ENCODE results near the gene COBL. TPM values are rescaled to one million over a fixed set of nuclear protein-coding genes. Genes with fewer than 3 reads are reported as not detected.

Gene COBL
- total RNA-seq, 1 experiment from 2014 or later, result 8.6 TPM

DNA sequence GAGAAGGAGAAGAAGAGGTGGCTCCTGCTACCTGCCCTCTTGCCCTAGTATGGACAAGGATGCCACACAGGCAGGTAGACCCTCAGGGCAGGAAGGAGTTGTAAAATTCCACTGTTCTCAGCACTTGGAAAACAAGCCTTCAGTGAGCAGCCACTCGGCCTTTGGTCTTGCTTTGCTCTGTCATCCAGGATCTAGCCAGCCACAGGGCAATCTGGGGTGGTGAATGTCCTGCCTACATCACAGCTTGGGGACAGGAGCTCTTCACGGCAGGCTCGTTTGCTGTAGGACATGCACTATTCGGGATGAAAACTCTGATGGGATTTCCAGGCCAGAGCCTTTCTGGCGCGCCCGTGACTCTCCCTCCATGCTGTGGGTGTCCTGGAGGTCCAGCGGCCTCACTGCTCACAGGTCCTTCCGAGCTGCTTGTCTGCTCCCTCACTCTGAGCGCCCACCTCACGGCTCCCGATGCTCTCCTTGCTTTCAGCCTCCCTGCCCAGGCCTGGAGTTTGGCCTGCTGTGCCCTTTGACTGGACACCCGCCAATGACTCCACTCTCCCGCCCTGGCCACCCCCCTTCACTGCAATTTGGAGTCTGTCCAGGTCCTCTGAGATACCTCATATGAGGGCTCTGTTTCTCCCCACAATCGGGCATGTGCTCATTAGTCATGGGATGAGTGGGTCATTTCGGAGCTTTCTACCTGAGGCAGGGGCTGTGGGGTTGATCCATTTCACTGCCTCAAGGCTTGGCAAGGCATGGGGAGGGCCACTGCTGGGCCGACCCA, 306.7 kb downstream of the COBL start:
- Histone ChIP-seq H3K27ac (ENCODE audit: low read length) (peak overlapping the region; percentile 25; the same call in 1 of the 2 replicates), H3K27me3 (ENCODE audit: low read length) (no peaks in the 10 kb centered on the region), H3K79me2 (ENCODE audit: low read length) (no peaks in the 10 kb centered on the region), H3K9ac (ENCODE audit: low read length) (no peak overlapping the region), H3K9me2 (replicated peaks; ENCODE audit: low read length) (no peaks in the 10 kb centered on the region), H3K36me3 (ENCODE audit: low read depth, low read length) (no peaks in the 10 kb centered on the region), H3F3A (ENCODE audit: low read length, unreplicated experiment) (no peaks in the 10 kb centered on the region), H3K4me1 (ENCODE audit: insufficient read depth, low read length) (peaks cover 10% of the 10 kb centered on the region), H3K4me2 (ENCODE audit: low read length) (0 out of 2 replicates have a peak overlapping the region, but pooled peaks have one; percentile 19), H2AFZ (ENCODE audit: low read length) (no peak overlapping the region), H4K20me1 (ENCODE audit: low read length) (no peaks in the 10 kb centered on the region), H3K9me3 (ENCODE audit: low read length) (no peaks in the 10 kb centered on the region), H3K4me3 (ENCODE audit: low read length) (no peak overlapping the region)
- intact Hi-C loops (cut with micrococcal nuclease), result no loop called here
- TF ChIP-seq EZH2phosphoT487 (IDR thresholded peaks at IDR 0.05; ENCODE audit: borderline replicate concordance, low read length), result no peak
- no peak for TF ChIP-seq EZH2 (IDR thresholded peaks at IDR 0.05; ENCODE audit: low read length, unreplicated experiment)
- TF ChIP-seq, protein P1, sequence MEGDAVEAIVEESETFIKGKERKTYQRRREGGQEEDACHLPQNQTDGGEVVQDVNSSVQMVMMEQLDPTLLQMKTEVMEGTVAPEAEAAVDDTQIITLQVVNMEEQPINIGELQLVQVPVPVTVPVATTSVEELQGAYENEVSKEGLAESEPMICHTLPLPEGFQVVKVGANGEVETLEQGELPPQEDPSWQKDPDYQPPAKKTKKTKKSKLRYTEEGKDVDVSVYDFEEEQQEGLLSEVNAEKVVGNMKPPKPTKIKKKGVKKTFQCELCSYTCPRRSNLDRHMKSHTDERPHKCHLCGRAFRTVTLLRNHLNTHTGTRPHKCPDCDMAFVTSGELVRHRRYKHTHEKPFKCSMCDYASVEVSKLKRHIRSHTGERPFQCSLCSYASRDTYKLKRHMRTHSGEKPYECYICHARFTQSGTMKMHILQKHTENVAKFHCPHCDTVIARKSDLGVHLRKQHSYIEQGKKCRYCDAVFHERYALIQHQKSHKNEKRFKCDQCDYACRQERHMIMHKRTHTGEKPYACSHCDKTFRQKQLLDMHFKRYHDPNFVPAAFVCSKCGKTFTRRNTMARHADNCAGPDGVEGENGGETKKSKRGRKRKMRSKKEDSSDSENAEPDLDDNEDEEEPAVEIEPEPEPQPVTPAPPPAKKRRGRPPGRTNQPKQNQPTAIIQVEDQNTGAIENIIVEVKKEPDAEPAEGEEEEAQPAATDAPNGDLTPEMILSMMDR (conservative IDR thresholded peaks at IDR 0.05; ENCODE audit: low read depth, low read length), result no peak
- POLR2A ChIA-PET (ENCODE audit: unreplicated experiment), result no interaction called here
- peak; percentile 43 for ATAC-seq
- peak; percentile 60 for DNase-seq
- CTCF ChIA-PET, result interaction anchor here (0.7 kb wide), 1 partner anchor 918 kb away, joined by 3 read pairs; no protein-coding TSS in a partner anchor
- BruUV-seq (replicated peaks), result no TSS peak

DNA sequence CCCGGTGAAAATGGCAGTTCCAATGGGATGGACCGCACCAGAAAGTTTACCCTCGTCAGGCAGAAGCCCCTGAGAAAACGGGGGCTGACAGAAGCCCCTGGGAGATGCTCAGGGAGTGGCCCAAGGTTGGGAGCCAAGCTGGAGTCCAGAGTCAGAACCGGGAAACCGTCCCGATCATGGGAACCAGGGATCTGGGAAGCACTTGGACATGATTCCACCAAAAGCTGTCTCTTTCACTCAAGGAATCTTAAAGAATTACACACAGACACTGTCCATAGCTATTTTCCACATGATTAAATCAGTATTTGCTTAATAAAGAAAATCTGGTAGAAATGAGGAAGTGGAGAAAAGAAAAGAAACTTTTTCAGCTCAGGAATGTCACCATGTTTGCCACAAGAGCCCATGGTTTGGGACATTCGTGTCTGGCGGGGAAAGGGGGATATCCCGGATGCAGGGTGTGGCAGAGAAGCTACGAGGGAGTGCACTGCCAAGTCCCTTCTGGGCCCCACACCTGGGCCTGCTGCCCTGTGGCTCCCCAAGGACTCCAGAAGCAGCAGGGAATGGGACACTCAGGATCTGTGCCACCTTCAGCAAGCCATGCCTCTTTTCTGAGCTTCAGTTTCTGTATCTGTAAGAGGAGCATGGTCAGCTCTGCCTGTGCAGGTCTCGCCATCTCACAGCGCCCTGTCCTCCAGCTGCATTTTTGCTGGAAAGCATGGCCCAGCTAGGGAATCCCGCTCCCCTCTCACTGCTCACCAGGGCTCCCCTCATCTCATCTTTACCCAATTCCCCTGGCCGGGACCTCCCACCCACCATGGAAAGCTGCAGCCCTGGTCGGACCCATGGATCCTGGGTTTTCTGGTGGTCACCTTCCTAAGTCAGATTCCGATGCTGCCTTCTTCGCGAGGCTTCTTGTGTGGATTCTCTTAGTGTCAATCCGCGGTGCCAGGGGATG, 308.8 kb downstream of the COBL start:
- H3F3A ChIP-seq (ENCODE audit: low read length, unreplicated experiment), result no peaks in the 10 kb centered on the region
- ChIA-PET POLR2A (ENCODE audit: unreplicated experiment) (no interaction called here), CTCF (interaction anchor here (0.6 kb wide), 1 partner anchor 225 kb away, joined by 3 read pairs; the partner anchor contains the start of gene GRB10)
- ATAC-seq (no peak), DNase-seq (no peak)
- intact Hi-C loops (cut with micrococcal nuclease), result no loop called here
- H3K4me2 ChIP-seq (ENCODE audit: low read length), result no peak overlapping the region
- H3K27ac ChIP-seq (ENCODE audit: low read length), result no peak overlapping the region
- H3K9me3 ChIP-seq (ENCODE audit: low read length), result no peaks in the 10 kb centered on the region
- no peak overlapping the region for H3K4me3 ChIP-seq (ENCODE audit: low read length)
- H3K79me2 ChIP-seq (ENCODE audit: low read length), result no peaks in the 10 kb centered on the region
- no peaks in the 10 kb centered on the region for H3K27me3 ChIP-seq (ENCODE audit: low read length)
- H3K9me2 ChIP-seq (replicated peaks; ENCODE audit: low read length), result no peaks in the 10 kb centered on the region
- H2AFZ ChIP-seq (ENCODE audit: low read length), result no peak overlapping the region
- H3K4me1 ChIP-seq (ENCODE audit: insufficient read depth, low read length), result peaks cover 10% of the 10 kb centered on the region
- no TSS peak for BruUV-seq (replicated peaks)
- no peak overlapping the region for H3K9ac ChIP-seq (ENCODE audit: low read length)
- H3K36me3 ChIP-seq (ENCODE audit: low read depth, low read length), result no peaks in the 10 kb centered on the region
- no peaks in the 10 kb centered on the region for H4K20me1 ChIP-seq (ENCODE audit: low read length)
- no peak for TF ChIP-seq EZH2 (IDR thresholded peaks at IDR 0.05; ENCODE audit: low read length, unreplicated experiment)

DNA sequence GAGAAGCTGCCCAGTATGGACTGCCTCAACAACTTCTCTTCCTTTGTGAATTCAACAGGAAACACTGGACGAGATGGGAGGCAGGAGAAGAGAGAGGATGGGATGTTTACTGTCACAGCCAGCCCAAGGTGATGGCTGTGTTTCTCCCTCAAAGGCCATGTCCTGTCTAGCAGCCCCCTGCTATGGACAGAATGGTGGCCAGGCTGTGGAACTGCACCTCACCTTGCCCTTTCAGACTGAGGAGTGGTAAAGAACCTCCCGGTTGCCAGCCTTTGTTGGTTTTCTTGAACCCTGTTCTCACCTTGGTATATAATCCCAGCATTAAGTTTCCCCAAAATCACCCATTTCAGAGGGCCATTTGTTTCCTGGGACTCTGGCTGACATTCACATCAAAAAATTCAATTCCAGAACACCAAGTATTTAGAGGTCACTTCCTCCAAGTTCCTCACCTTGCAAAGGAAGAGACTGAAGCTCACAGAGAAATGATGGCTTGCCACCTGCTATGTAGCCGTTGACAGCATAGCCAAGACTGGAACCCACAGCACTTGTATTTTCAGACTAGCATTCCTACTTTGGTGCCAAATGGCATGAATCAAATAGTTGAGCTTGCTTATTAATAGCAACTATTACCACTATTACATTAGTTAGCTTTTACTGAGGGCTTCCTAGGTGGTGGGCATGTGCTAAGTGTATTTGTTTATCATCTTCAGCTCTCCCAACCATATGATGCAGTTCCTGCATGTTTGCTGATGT, 309.9 kb downstream of the COBL start:
- CTCF ChIA-PET, result no interaction called here

More for the DNA sequence above, 309.9 kb downstream of the COBL start:
- Histone ChIP-seq H3K9me3 (ENCODE audit: low read length) (no peaks in the 10 kb centered on the region), H3K4me2 (ENCODE audit: low read length) (no peak overlapping the region), H3F3A (ENCODE audit: low read length, unreplicated experiment) (no peaks in the 10 kb centered on the region), H3K27me3 (ENCODE audit: low read length) (no peaks in the 10 kb centered on the region), H3K9ac (ENCODE audit: low read length) (no peak overlapping the region), H2AFZ (ENCODE audit: low read length) (no peak overlapping the region), H3K4me3 (ENCODE audit: low read length) (no peak overlapping the region), H3K9me2 (replicated peaks; ENCODE audit: low read length) (no peaks in the 10 kb centered on the region), H3K79me2 (ENCODE audit: low read length) (no peaks in the 10 kb centered on the region), H3K36me3 (ENCODE audit: low read depth, low read length) (no peaks in the 10 kb centered on the region), H3K4me1 (ENCODE audit: insufficient read depth, low read length) (peaks cover 10% of the 10 kb centered on the region), H3K27ac (ENCODE audit: low read length) (no peak overlapping the region), H4K20me1 (ENCODE audit: low read length) (no peaks in the 10 kb centered on the region)
- BruUV-seq (replicated peaks), result no TSS peak
- POLR2A ChIA-PET (ENCODE audit: unreplicated experiment), result no interaction called here
- intact Hi-C loops (cut with micrococcal nuclease), result no loop called here
- TF ChIP-seq EZH2phosphoT487 (IDR thresholded peaks at IDR 0.05; ENCODE audit: borderline replicate concordance, low read length), result no peak
- TF ChIP-seq, protein P1 (conservative IDR thresholded peaks at IDR 0.05; ENCODE audit: low read depth, low read length), result peak; percentile 15; the same call in 1 of the 2 replicates
- no peak for TF ChIP-seq EZH2 (IDR thresholded peaks at IDR 0.05; ENCODE audit: low read length, unreplicated experiment)
- ATAC-seq (peak; percentile 27; the same call in 1 of the 2 replicates), DNase-seq (no peak)

Measured in PC-3 (cell line).